ENCODE results near the gene CCL2. TPM values are rescaled to one million over a fixed set of nuclear protein-coding genes. Genes with fewer than 3 reads are reported as not detected.

The CCL2 gene
- total RNA-seq, 1 donor from 2014 or later, result not detected

DNA sequence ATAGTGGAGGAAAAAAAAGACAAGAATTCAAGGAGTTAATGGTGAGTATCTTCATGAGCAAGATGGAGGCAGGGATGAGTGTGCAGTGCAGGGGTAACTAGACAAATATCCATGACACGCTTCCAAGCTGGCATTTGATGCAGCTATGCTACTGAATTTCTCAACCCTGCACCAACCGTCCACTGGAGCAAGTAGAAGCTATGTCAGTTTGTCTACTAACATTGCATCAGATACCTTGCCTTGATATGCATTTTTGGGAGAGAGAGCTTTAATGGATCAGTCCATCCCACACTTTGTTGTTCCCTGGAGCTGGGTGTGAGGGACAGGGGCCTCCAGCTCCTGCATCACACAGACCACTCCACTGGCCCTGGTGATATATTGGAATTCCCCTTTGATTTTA is 46.9 kb downstream of the CCL2 start:
- TF ChIP-seq, protein P1, sequence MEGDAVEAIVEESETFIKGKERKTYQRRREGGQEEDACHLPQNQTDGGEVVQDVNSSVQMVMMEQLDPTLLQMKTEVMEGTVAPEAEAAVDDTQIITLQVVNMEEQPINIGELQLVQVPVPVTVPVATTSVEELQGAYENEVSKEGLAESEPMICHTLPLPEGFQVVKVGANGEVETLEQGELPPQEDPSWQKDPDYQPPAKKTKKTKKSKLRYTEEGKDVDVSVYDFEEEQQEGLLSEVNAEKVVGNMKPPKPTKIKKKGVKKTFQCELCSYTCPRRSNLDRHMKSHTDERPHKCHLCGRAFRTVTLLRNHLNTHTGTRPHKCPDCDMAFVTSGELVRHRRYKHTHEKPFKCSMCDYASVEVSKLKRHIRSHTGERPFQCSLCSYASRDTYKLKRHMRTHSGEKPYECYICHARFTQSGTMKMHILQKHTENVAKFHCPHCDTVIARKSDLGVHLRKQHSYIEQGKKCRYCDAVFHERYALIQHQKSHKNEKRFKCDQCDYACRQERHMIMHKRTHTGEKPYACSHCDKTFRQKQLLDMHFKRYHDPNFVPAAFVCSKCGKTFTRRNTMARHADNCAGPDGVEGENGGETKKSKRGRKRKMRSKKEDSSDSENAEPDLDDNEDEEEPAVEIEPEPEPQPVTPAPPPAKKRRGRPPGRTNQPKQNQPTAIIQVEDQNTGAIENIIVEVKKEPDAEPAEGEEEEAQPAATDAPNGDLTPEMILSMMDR (IDR thresholded peaks at IDR 0.05; ENCODE audit: insufficient read depth, low read length, severe bottlenecking), result no peak
- no peaks in the 10 kb centered on the region for H3K36me3 ChIP-seq (ENCODE audit: control insufficient read depth, insufficient read depth, low read length)
- H3K4me3 ChIP-seq (ENCODE audit: low read depth, low read length), result no peak overlapping the region
- DNase-seq (ENCODE audit: low read depth) (no peak), FAIRE-seq (no peak)
- H3K27me3 ChIP-seq (ENCODE audit: control insufficient read depth, insufficient read depth, low read length), result no peaks in the 10 kb centered on the region

DNA sequence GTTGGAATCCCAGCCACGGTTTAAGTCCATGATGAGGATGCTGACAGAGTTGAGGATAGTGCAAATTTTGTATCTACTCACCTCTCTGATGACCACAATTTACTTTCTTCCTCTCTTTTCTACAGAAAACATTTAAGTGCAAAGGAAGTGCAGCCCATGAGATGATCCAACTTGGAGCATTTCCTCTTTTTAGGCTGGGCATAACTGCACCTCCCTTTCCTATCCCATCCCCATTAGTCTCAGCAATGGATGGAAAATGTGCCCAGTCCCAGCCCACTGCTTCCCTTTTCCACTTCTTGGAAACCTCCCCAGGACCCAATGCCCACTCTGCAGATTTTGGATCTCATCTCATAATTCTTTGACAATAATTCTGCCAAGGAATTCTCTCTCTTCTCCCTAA is 47.6 kb downstream of the CCL2 start:
- Histone ChIP-seq H3K4me3 (ENCODE audit: low read depth, low read length) (no peak overlapping the region), H3K27me3 (ENCODE audit: control insufficient read depth, insufficient read depth, low read length) (no peaks in the 10 kb centered on the region), H3K36me3 (ENCODE audit: control insufficient read depth, insufficient read depth, low read length) (no peaks in the 10 kb centered on the region)
- FAIRE-seq, result no peak
- DNase-seq (ENCODE audit: low read depth), result no peak
- TF ChIP-seq, protein P1 (IDR thresholded peaks at IDR 0.05; ENCODE audit: insufficient read depth, low read length, severe bottlenecking), result no peak

DNA sequence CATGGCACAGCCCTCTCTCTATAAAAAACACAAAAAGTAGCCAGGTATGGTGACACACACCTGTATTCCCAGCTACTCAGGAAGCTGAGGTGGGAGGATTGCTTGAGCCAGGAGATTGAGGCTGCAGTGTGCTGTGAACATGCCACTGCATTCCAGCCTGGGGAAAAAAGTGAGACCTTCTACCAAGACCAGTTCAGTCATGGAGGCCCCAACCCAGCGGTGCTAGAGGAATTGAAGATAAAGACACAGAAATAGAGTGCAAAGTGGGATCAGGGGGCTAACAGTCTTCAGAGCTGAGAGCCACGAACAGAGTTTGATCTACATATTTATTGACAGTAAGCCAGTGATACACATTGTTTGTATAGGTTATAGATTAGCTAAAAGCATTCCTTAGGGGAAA is 48.5 kb downstream of the CCL2 start:
- Histone ChIP-seq H3K27me3 (ENCODE audit: control insufficient read depth, insufficient read depth, low read length) (no peaks in the 10 kb centered on the region), H3K36me3 (ENCODE audit: control insufficient read depth, insufficient read depth, low read length) (no peaks in the 10 kb centered on the region), H3K4me3 (ENCODE audit: low read depth, low read length) (no peak overlapping the region)
- FAIRE-seq (no peak), DNase-seq (ENCODE audit: low read depth) (no peak)
- TF ChIP-seq, protein P1 (IDR thresholded peaks at IDR 0.05; ENCODE audit: insufficient read depth, low read length, severe bottlenecking), result no peak

DNA sequence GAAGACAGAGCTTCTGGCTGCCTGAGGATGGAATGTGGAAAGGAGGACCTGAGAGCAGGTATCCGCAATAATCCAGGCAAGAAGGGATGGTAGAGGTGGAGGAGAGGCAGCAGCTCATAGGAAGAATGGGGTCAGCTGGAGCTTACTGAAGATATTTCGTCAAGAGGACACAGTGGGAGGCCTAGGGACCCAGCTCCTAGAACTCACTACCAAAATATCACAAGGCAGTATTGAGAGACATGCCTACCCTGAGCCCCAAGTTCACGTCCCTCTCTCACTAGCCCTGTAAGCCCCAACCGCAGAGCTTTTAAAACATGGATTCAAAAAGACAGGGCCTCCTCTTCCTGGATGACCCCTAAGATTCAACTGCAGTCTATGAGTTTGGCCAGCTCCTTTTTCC is 50.0 kb downstream of the CCL2 start:
- no peaks in the 10 kb centered on the region for H3K27me3 ChIP-seq (ENCODE audit: control insufficient read depth, insufficient read depth, low read length)
- DNase-seq (ENCODE audit: low read depth) (no peak), FAIRE-seq (no peak)
- no peak overlapping the region for H3K4me3 ChIP-seq (ENCODE audit: low read depth, low read length)
- TF ChIP-seq, protein P1 (IDR thresholded peaks at IDR 0.05; ENCODE audit: insufficient read depth, low read length, severe bottlenecking), result no peak
- no peaks in the 10 kb centered on the region for H3K36me3 ChIP-seq (ENCODE audit: control insufficient read depth, insufficient read depth, low read length)

DNA sequence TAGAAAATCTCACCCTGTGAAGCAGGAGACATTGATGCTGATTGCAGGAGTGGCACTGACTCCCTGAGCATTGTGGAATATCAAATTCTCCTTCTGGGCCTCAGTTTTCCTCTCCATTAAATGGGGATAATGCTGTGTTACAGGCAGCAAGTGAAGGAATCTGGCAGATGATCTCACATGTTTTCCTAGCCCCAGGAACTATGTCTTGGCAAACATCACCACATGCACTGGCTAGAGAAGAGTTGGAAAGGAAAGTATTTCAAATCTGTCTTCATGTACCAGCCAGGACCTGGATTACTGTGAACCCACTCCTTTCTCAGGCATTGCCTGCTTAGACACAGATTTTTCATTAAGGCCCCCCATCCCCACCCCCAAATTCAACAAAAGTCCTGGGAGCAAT is 50.5 kb downstream of the CCL2 start:
- peak; percentile 94 for FAIRE-seq
- TF ChIP-seq, protein P1 (IDR thresholded peaks at IDR 0.05; ENCODE audit: insufficient read depth, low read length, severe bottlenecking), result no peak

DNA sequence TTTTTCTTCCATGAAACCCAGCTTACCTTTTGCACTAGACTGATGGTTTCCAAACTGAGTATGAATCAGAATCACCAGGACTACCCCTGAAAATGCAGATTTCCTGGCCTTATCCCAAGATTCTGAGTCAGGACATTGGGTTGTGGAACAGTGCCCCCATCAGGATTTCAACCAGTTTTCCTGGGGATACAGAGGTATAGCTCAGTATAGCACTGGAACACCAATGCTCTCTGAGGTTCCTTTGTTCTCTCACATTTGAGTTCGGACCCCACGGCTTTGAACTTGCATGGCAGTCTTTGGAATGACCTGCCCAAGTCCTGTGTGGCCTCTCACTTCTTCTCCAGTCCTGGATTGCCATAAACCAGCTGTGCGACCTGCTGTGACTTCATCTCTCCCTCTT is 51.4 kb downstream of the CCL2 start:
- Histone ChIP-seq H3K4me3 (ENCODE audit: low read depth, low read length) (no peak overlapping the region), H3K27me3 (ENCODE audit: control insufficient read depth, insufficient read depth, low read length) (no peaks in the 10 kb centered on the region), H3K36me3 (ENCODE audit: control insufficient read depth, insufficient read depth, low read length) (no peaks in the 10 kb centered on the region)
- FAIRE-seq (no peak), DNase-seq (ENCODE audit: low read depth) (peak; percentile 71)
- TF ChIP-seq, protein P1 (IDR thresholded peaks at IDR 0.05; ENCODE audit: insufficient read depth, low read length, severe bottlenecking), result peak; percentile 47

More for the DNA sequence above, 50.5 kb downstream of the CCL2 start:
- no peak for DNase-seq (ENCODE audit: low read depth)
- no peaks in the 10 kb centered on the region for H3K36me3 ChIP-seq (ENCODE audit: control insufficient read depth, insufficient read depth, low read length)
- no peaks in the 10 kb centered on the region for H3K27me3 ChIP-seq (ENCODE audit: control insufficient read depth, insufficient read depth, low read length)
- H3K4me3 ChIP-seq (ENCODE audit: low read depth, low read length), result no peak overlapping the region
